Endodermal cell (in vitro differentiated cells): Measurements from ENCODE around the gene C12orf76. TPM values are rescaled to one million over a fixed set of nuclear protein-coding genes. Genes with fewer than 3 reads are reported as not detected.

Experiments used
- DNase-seq: peaks from one replicate; pipeline ENCODE4 v3.0.0-alpha.2; 2017
- H3K27ac ChIP-seq: 2 replicates; pipeline ENCODE4 v1.5.1; 2013; ENCODE audit warnings: mild to moderate bottlenecking, low read depth, low read length, moderate library complexity
- H3K27me3 ChIP-seq: 2 replicates; pipeline ENCODE4 v1.6.1; 2013; ENCODE audit warnings: mild to moderate bottlenecking, low read length, moderate library complexity; ENCODE audit not compliant: insufficient read depth, control insufficient read depth, poor library complexity, severe bottlenecking
- H3K36me3 ChIP-seq: 2 replicates; pipeline ENCODE4 v1.7.0; 2013; ENCODE audit warnings: mild to moderate bottlenecking, low read length, moderate library complexity; ENCODE audit not compliant: control insufficient read depth, insufficient read depth
- H3K4me1 ChIP-seq: one replicate; pipeline ENCODE4 v1.7.0; 2013; ENCODE audit warnings: low read length; ENCODE audit not compliant: control insufficient read depth, insufficient read depth
- H3K4me3 ChIP-seq: 2 replicates; pipeline ENCODE4 v1.5.1; 2013; ENCODE audit warnings: mild to moderate bottlenecking, low read length, moderate library complexity
- H3K9ac ChIP-seq: 2 replicates; pipeline ENCODE4 v1.6.1; 2013; ENCODE audit warnings: mild to moderate bottlenecking, low read length, moderate library complexity; ENCODE audit not compliant: poor library complexity, severe bottlenecking; ENCODE audit errors: extremely low read depth
- H3K9me3 ChIP-seq: 2 replicates; pipeline ENCODE4 v1.6.1; 2013; ENCODE audit warnings: mild to moderate bottlenecking, low read length, moderate library complexity; ENCODE audit not compliant: control insufficient read depth
- H3K27ac Mint-ChIP-seq: 2 replicates; pipeline ENCODE4 v1.8.0; 2020; ENCODE audit warnings: mixed read lengths
- H3K27me3 Mint-ChIP-seq: 2 replicates; pipeline ENCODE4 v1.8.0; 2021; ENCODE audit warnings: mild to moderate bottlenecking, mixed read lengths; ENCODE audit not compliant: insufficient read depth
- H3K36me3 Mint-ChIP-seq: 2 replicates; pipeline ENCODE4 v1.8.0; 2020; ENCODE audit warnings: low read depth, mixed read lengths
- H3K4me1 Mint-ChIP-seq: 2 replicates; pipeline ENCODE4 v1.8.0; 2020; ENCODE audit warnings: mixed read lengths
- H3K4me3 Mint-ChIP-seq: 2 replicates; pipeline ENCODE4 v1.8.0; 2020; ENCODE audit warnings: mild to moderate bottlenecking, moderate library complexity, mixed read lengths
- H3K9me3 Mint-ChIP-seq: 2 replicates; pipeline ENCODE4 v1.8.0; 2020; ENCODE audit warnings: mild to moderate bottlenecking, mixed read lengths
- CTCF ChIP-seq: fragments of 200-600 bp; sonication (generic); conservative IDR thresholded peaks from 2 replicates; pipeline ENCODE4 v1.5.0; 2021; ENCODE audit warnings: antibody characterized with exemption, mild to moderate bottlenecking
- WGBS, 2 experiments: methylation state at CpG; one replicate each; pipeline versions ENCODE4 v1.1.5 to v1.1.7; 2013; ENCODE audit warnings: missing lambda C conversion rate in 2 of 2, mixed read lengths in 1 of 2; ENCODE audit not compliant: insufficient coverage in 1 of 2, insufficient read length in 1 of 2; 5-methylcytosine and 5-hydroxymethylcytosine counted together
- total RNA-seq, 2 donors: library from RNA; stranded (reverse); fragmentation: NEBNext Ultra II Directional in 1 of 2; extraction: Animal tissue kit (Norgen Biotek cat#: 25700) in 1 of 2; gene quantifications; 2 replicates in 1 of 2; 3 replicates in 1 of 2; pipeline ENCODE4 v1.2.1, GENCODE V29; 2021

The C12orf76 gene
- total RNA-seq, 2 donors from 2014 or later: 19.6 to 23.5 TPM

GRCh38 chr12:110006115-110006514 lies 42.2 kb downstream of the C12orf76 start:
- Mint-ChIP-seq H3K4me1 (no peaks in the 10 kb centered on the region), H3K4me3 (no peak overlapping the region), H3K27ac (no peak overlapping the region), H3K36me3 (peaks cover 15% of the 10 kb centered on the region), H3K27me3 (no peaks in the 10 kb centered on the region), H3K9me3 (peaks cover 2% of the 10 kb centered on the region)
- 96 to 100% methylated on average over 3 to 4 of the region's 4 CpGs for WGBS, 2 experiments
- Histone ChIP-seq H3K9ac (no peak overlapping the region), H3K36me3 (peaks cover 23% of the 10 kb centered on the region), H3K27me3 (no peaks in the 10 kb centered on the region), H3K27ac (no peak overlapping the region), H3K4me1 (no peaks in the 10 kb centered on the region), H3K4me3 (no peak overlapping the region), H3K9me3 (no peaks in the 10 kb centered on the region)
- DNase-seq: no peak
- no peak for TF ChIP-seq CTCF

GRCh38 chr12:110005319-110005973 lies 42.9 kb downstream of the C12orf76 start:
- H3K27ac ChIP-seq: no peak overlapping the region
- H3K27me3 ChIP-seq: no peaks in the 10 kb centered on the region
- H3K9me3 ChIP-seq: no peaks in the 10 kb centered on the region
- WGBS, 2 experiments: 90 to 94% methylated on average over 2 to 7 of the region's 7 CpGs
- no peak for TF ChIP-seq CTCF
- peaks cover 3% of the 10 kb centered on the region for H3K4me1 Mint-ChIP-seq
- peaks cover 23% of the 10 kb centered on the region for H3K36me3 ChIP-seq
- no peak overlapping the region for H3K27ac Mint-ChIP-seq
- no peak overlapping the region for H3K4me3 ChIP-seq
- peaks cover 15% of the 10 kb centered on the region for H3K36me3 Mint-ChIP-seq
- no peak overlapping the region for H3K9ac ChIP-seq
- H3K27me3 Mint-ChIP-seq: no peaks in the 10 kb centered on the region
- H3K9me3 Mint-ChIP-seq: peaks cover 2% of the 10 kb centered on the region
- no peaks in the 10 kb centered on the region for H3K4me1 ChIP-seq
- no peak for DNase-seq
- no peak overlapping the region for H3K4me3 Mint-ChIP-seq

GRCh38 chr12:110004598-110004997 lies 43.7 kb downstream of the C12orf76 start:
- H3K27me3 ChIP-seq: no peaks in the 10 kb centered on the region
- WGBS, 2 experiments: 94 to 95% methylated on average over 2 to 3 of the region's 4 CpGs

More at GRCh38 chr12:110004598-110004997, 43.7 kb downstream of the C12orf76 start:
- H3K4me1 ChIP-seq: no peaks in the 10 kb centered on the region
- no peak overlapping the region for H3K9ac ChIP-seq
- Mint-ChIP-seq H3K4me1 (peaks cover 9% of the 10 kb centered on the region), H3K9me3 (peaks cover 2% of the 10 kb centered on the region), H3K36me3 (peaks cover 15% of the 10 kb centered on the region), H3K27me3 (no peaks in the 10 kb centered on the region), H3K4me3 (no peak overlapping the region), H3K27ac (no peak overlapping the region)
- no peaks in the 10 kb centered on the region for H3K9me3 ChIP-seq
- peaks cover 23% of the 10 kb centered on the region for H3K36me3 ChIP-seq
- no peak overlapping the region for H3K4me3 ChIP-seq
- no peak overlapping the region for H3K27ac ChIP-seq
- DNase-seq: no peak
- TF ChIP-seq CTCF: no peak
